GM21786 (cell line): Measurements from ENCODE around the gene HNRNPA3.
"Not testable (repeated sequence)": the region's sequence is repeated elsewhere in the genome, so short reads cannot be mapped to it uniquely, and the experiment has no call there.

Source experiments
- ATAC-seq: cut with Tn5 transposase; IDR thresholded peaks from one replicate; pipeline ENCODE4 v1.9.1; 2021; ENCODE audit not compliant: unreplicated experiment

The HNRNPA3 gene

GRCh38 chr2:177232098-177232704 lies 19.6 kb downstream of the HNRNPA3 start:
- ATAC-seq: no peak

GRCh38 chr2:177234267-177234666 lies 21.7 kb downstream of the HNRNPA3 start:
- ATAC-seq: no peak

GRCh38 chr2:177235855-177236437 lies 23.4 kb downstream of the HNRNPA3 start:
- ATAC-seq: no peak

GRCh38 chr2:177237932-177238331 lies 25.3 kb downstream of the HNRNPA3 start:
- ATAC-seq: no peak

- no peak for ATAC-seq
Measured at GRCh38 chr2:177239053-177239452, 26.5 kb downstream of the HNRNPA3 start.

GRCh38 chr2:177239932-177240630 lies 27.5 kb downstream of the HNRNPA3 start:
- ATAC-seq: peak; percentile 85

- ATAC-seq: no peak
Measured at GRCh38 chr2:177241711-177242120, 29.1 kb downstream of the HNRNPA3 start.

GRCh38 chr2:177242121-177242987 lies 29.8 kb downstream of the HNRNPA3 start:
- no peak for ATAC-seq

- ATAC-seq: no peak
Measured at GRCh38 chr2:177243073-177243472, 30.5 kb downstream of the HNRNPA3 start.

- no peak for ATAC-seq
Measured at GRCh38 chr2:177243476-177243875, 30.9 kb downstream of the HNRNPA3 start.

GRCh38 chr2:177244244-177244771 lies 31.7 kb downstream of the HNRNPA3 start:
- ATAC-seq: no peak

- no peak for ATAC-seq
Measured at GRCh38 chr2:177245010-177245422, 32.4 kb downstream of the HNRNPA3 start.

- no peak for ATAC-seq
Measured at GRCh38 chr2:177246000-177246399, 33.4 kb downstream of the HNRNPA3 start.

GRCh38 chr2:177246523-177247030 lies 34.0 kb downstream of the HNRNPA3 start:
- ATAC-seq: not testable (repeated sequence)

GRCh38 chr2:177247693-177248262 lies 35.2 kb downstream of the HNRNPA3 start:
- no peak for ATAC-seq

GRCh38 chr2:177249038-177249437 lies 36.4 kb downstream of the HNRNPA3 start:
- no peak for ATAC-seq

- no peak for ATAC-seq
Measured at GRCh38 chr2:177250461-177250860, 37.9 kb downstream of the HNRNPA3 start.

- no peak for ATAC-seq
Measured at GRCh38 chr2:177251165-177251542, 38.6 kb downstream of the HNRNPA3 start.

GRCh38 chr2:177252808-177253531 lies 40.4 kb downstream of the HNRNPA3 start:
- no peak for ATAC-seq

GRCh38 chr2:177253704-177254103 lies 41.1 kb downstream of the HNRNPA3 start:
- no peak for ATAC-seq
